Astrocyte of the cerebellum (primary cell): ENCODE results near the gene NAT16.

Source experiments
- DNase-seq: peaks from one replicate; pipeline ENCODE4 v3.0.0-alpha.2; 2011; ENCODE audit warnings: low read depth
- H3K4me3 ChIP-seq: 2 replicates; pipeline ENCODE4 v1.5.1; 2011; ENCODE audit warnings: mild to moderate bottlenecking, low read depth, low read length, moderate library complexity
- CTCF ChIP-seq: IDR thresholded peaks from 2 replicates; pipeline ENCODE4 v1.5.1; 2012; ENCODE audit warnings: low read length, low read depth, moderate library complexity, mild to moderate bottlenecking; ENCODE audit errors: missing control alignments
- in situ Hi-C: cut with HindIII; loops from 2 replicates; pipeline ENCODE4 v1.10.0; 2017; ENCODE audit warnings: low sequenced_read_pairs

Gene NAT16

GRCh38 chr7:101218236-101219125 is 38.4 kb upstream of the NAT16 start:
- in situ Hi-C loops = no loop called here
- no peak for TF ChIP-seq CTCF
- DNase-seq = no peak
- peak overlapping the region; percentile 95 for H3K4me3 ChIP-seq

- in situ Hi-C loops = no loop called here
- no peak for TF ChIP-seq CTCF
- DNase-seq = peak; percentile 97
- H3K4me3 ChIP-seq = peak within 1 kb of the TSS; percentile 95
Observed at GRCh38 chr7:101217388-101218235, 37.5 kb upstream of the NAT16 start, which contains the start of the genes PLOD3 and ZNHIT1. PLOD3 (minus strand) TSS chr7:101217581; CDS start chr7:101217274, 307 bp downstream. ZNHIT1 (plus strand) TSS chr7:101218165; CDS start chr7:101218196, 31 bp downstream.

GRCh38 chr7:101216860-101217387 is 36.8 kb upstream of the NAT16 start:
- no peak for DNase-seq
- in situ Hi-C loops = no loop called here
- TF ChIP-seq CTCF = peak; percentile 8
- H3K4me3 ChIP-seq = peak overlapping the region; percentile 95

- in situ Hi-C loops = no loop called here
- no peak for DNase-seq
- H3K4me3 ChIP-seq = peak overlapping the region; percentile 95
- TF ChIP-seq CTCF = no peak
Observed at GRCh38 chr7:101216001-101216859, 36.1 kb upstream of the NAT16 start.

- DNase-seq = no peak
- in situ Hi-C loops = no loop called here
- no peak for TF ChIP-seq CTCF
Observed at GRCh38 chr7:101212014-101212413, 31.9 kb upstream of the NAT16 start.

More at GRCh38 chr7:101212014-101212413, 31.9 kb upstream of the NAT16 start:
- H3K4me3 ChIP-seq = no peak overlapping the region
